Neural crest cell (in vitro differentiated cells): Measurements from ENCODE around the gene LCP1. TPM values are rescaled to one million over a fixed set of nuclear protein-coding genes. Genes with fewer than 3 reads are reported as not detected.

Source experiments
- DNase-seq: peaks from one replicate; pipeline ENCODE4 v3.0.0; 2021; ENCODE audit warnings: low read depth, mixed read lengths, low spot score
- H3K27ac Mint-ChIP-seq: one replicate; pipeline ENCODE4 v1.8.0; 2021; ENCODE audit warnings: mild to moderate bottlenecking, mixed read lengths; ENCODE audit not compliant: unreplicated experiment
- H3K27me3 Mint-ChIP-seq: 2 replicates; pipeline ENCODE4 v1.8.0; 2021; ENCODE audit warnings: low read depth, mild to moderate bottlenecking, mixed read lengths
- H3K36me3 Mint-ChIP-seq: 2 replicates; pipeline ENCODE4 v1.8.0; 2021; ENCODE audit warnings: low read depth, mild to moderate bottlenecking, mixed read lengths
- H3K4me1 Mint-ChIP-seq: 2 replicates; pipeline ENCODE4 v1.8.0; 2021; ENCODE audit warnings: mixed read lengths
- H3K4me3 Mint-ChIP-seq: one replicate; pipeline ENCODE4 v1.8.0; 2021; ENCODE audit warnings: mild to moderate bottlenecking, mixed read lengths
- H3K9me3 Mint-ChIP-seq: 2 replicates; pipeline ENCODE4 v1.8.0; 2021; ENCODE audit warnings: mixed read lengths
- CTCF ChIP-seq: fragments of 200-600 bp; sonication (generic); conservative IDR thresholded peaks from 2 replicates; pipeline ENCODE4 v1.5.0; 2021; ENCODE audit warnings: antibody characterized with exemption, mild to moderate bottlenecking
- total RNA-seq: library from RNA; stranded (reverse); gene quantifications from 2 replicates; pipeline ENCODE4 v1.2.1, GENCODE V29; 2021

LCP1 gene
- total RNA-seq, 1 donor from 2014 or later, result 7.6 TPM

GRCh38 chr13:46087481-46087880 lies 94.5 kb downstream of the LCP1 start:
- Mint-ChIP-seq H3K4me3 (no peak overlapping the region), H3K27ac (no peak overlapping the region), H3K27me3 (no peaks in the 10 kb centered on the region), H3K9me3 (peaks cover 3% of the 10 kb centered on the region), H3K4me1 (peaks cover 2% of the 10 kb centered on the region), H3K36me3 (peaks cover 7% of the 10 kb centered on the region)
- no peak for TF ChIP-seq CTCF
- DNase-seq, result no peak

- H3K27me3 Mint-ChIP-seq, result no peaks in the 10 kb centered on the region
- no peak overlapping the region for H3K27ac Mint-ChIP-seq
- DNase-seq, result no peak
- TF ChIP-seq CTCF, result no peak
- H3K36me3 Mint-ChIP-seq, result peaks cover 9% of the 10 kb centered on the region
- H3K4me1 Mint-ChIP-seq, result no peaks in the 10 kb centered on the region
- H3K4me3 Mint-ChIP-seq, result no peak overlapping the region
- peaks cover 2% of the 10 kb centered on the region for H3K9me3 Mint-ChIP-seq
These were observed 95.0 kb downstream of the LCP1 start for GRCh38 chr13:46086985-46087384.

GRCh38 chr13:46086421-46086922 lies 95.5 kb downstream of the LCP1 start:
- no peaks in the 10 kb centered on the region for H3K27me3 Mint-ChIP-seq
- no peak overlapping the region for H3K4me3 Mint-ChIP-seq
- H3K36me3 Mint-ChIP-seq, result peaks cover 9% of the 10 kb centered on the region
- TF ChIP-seq CTCF, result no peak
- no peak for DNase-seq
- peaks cover 2% of the 10 kb centered on the region for H3K9me3 Mint-ChIP-seq
- no peaks in the 10 kb centered on the region for H3K4me1 Mint-ChIP-seq
- H3K27ac Mint-ChIP-seq, result no peak overlapping the region

GRCh38 chr13:46085737-46086136 lies 96.2 kb downstream of the LCP1 start:
- peaks cover 9% of the 10 kb centered on the region for H3K36me3 Mint-ChIP-seq
- H3K4me3 Mint-ChIP-seq, result no peak overlapping the region
- no peak overlapping the region for H3K27ac Mint-ChIP-seq
- H3K4me1 Mint-ChIP-seq, result no peaks in the 10 kb centered on the region
- H3K9me3 Mint-ChIP-seq, result peaks cover 2% of the 10 kb centered on the region
- no peak for TF ChIP-seq CTCF
- H3K27me3 Mint-ChIP-seq, result no peaks in the 10 kb centered on the region
- DNase-seq, result no peak

- Mint-ChIP-seq H3K27ac (no peak overlapping the region), H3K9me3 (peaks cover 2% of the 10 kb centered on the region), H3K4me1 (no peaks in the 10 kb centered on the region), H3K4me3 (no peak overlapping the region), H3K36me3 (peaks cover 6% of the 10 kb centered on the region), H3K27me3 (no peaks in the 10 kb centered on the region)
- TF ChIP-seq CTCF, result no peak
- no peak for DNase-seq
These were observed 99.7 kb downstream of the LCP1 start for GRCh38 chr13:46082324-46082723.

GRCh38 chr13:46079770-46080169 lies 102.2 kb downstream of the LCP1 start:
- no peak for DNase-seq
- Mint-ChIP-seq H3K4me3 (no peak overlapping the region), H3K27me3 (no peaks in the 10 kb centered on the region), H3K4me1 (no peaks in the 10 kb centered on the region), H3K36me3 (peaks cover 13% of the 10 kb centered on the region), H3K9me3 (peaks cover 3% of the 10 kb centered on the region), H3K27ac (no peak overlapping the region)
- TF ChIP-seq CTCF, result no peak
